HG03039 (cell line): ENCODE results near the gene TAGLN2.

ENCODE experiments used
- ATAC-seq: cut with Tn5 transposase; IDR thresholded peaks from one replicate; pipeline ENCODE4 v1.9.1; 2021; ENCODE audit warnings: mild to moderate bottlenecking, moderate library complexity; ENCODE audit not compliant: unreplicated experiment

TAGLN2 gene

GRCh38 chr1:159924791-159925718 is at the start of gene TAGLN2:
Gene TAGLN2, minus strand, starts transcription at chr1:159925507. Its CDS starts 4,998 bp downstream, at chr1:159920509.
- peak; percentile 52 for ATAC-seq

- ATAC-seq, result no peak
Measured at GRCh38 chr1:159974350-159974965, 49.2 kb upstream of the TAGLN2 start.

- ATAC-seq, result no peak
Measured at GRCh38 chr1:159973350-159973940, 48.1 kb upstream of the TAGLN2 start.

GRCh38 chr1:159972443-159973205 is 47.3 kb upstream of the TAGLN2 start:
- no peak for ATAC-seq

- no peak for ATAC-seq
Measured at GRCh38 chr1:159970932-159971342, 45.6 kb upstream of the TAGLN2 start.

GRCh38 chr1:159968901-159969300 is 43.6 kb upstream of the TAGLN2 start:
- ATAC-seq, result no peak

GRCh38 chr1:159965263-159965662 is 40.0 kb upstream of the TAGLN2 start:
- ATAC-seq, result no peak

- no peak for ATAC-seq
Measured at GRCh38 chr1:159964144-159964543, 38.8 kb upstream of the TAGLN2 start.

- ATAC-seq, result no peak
Measured at GRCh38 chr1:159962176-159962575, 36.9 kb upstream of the TAGLN2 start.

GRCh38 chr1:159961636-159962035 is 36.3 kb upstream of the TAGLN2 start:
- ATAC-seq, result no peak

- ATAC-seq, result no peak
Measured at GRCh38 chr1:159960721-159961381, 35.5 kb upstream of the TAGLN2 start.

GRCh38 chr1:159959451-159959850 is 34.1 kb upstream of the TAGLN2 start:
- no peak for ATAC-seq

GRCh38 chr1:159958719-159959380 is 33.5 kb upstream of the TAGLN2 start:
- peak; percentile 59 for ATAC-seq

GRCh38 chr1:159957824-159958268 is 32.5 kb upstream of the TAGLN2 start:
- no peak for ATAC-seq

GRCh38 chr1:159955456-159955855 is 30.1 kb upstream of the TAGLN2 start:
- ATAC-seq, result no peak

GRCh38 chr1:159953536-159954515 is 28.5 kb upstream of the TAGLN2 start, which contains the start of gene SLAMF9:
Gene SLAMF9, minus strand, starts transcription at chr1:159954237. Its CDS starts 100 bp downstream, at chr1:159954137.
- ATAC-seq, result no peak

- no peak for ATAC-seq
Measured at GRCh38 chr1:159952932-159953331, 27.6 kb upstream of the TAGLN2 start.

GRCh38 chr1:159951551-159951950 is 26.2 kb upstream of the TAGLN2 start:
- no peak for ATAC-seq

- no peak for ATAC-seq
Measured at GRCh38 chr1:159951016-159951415, 25.7 kb upstream of the TAGLN2 start.
